ENCODE data around the gene SOWAHA.

The SOWAHA gene

DNA sequence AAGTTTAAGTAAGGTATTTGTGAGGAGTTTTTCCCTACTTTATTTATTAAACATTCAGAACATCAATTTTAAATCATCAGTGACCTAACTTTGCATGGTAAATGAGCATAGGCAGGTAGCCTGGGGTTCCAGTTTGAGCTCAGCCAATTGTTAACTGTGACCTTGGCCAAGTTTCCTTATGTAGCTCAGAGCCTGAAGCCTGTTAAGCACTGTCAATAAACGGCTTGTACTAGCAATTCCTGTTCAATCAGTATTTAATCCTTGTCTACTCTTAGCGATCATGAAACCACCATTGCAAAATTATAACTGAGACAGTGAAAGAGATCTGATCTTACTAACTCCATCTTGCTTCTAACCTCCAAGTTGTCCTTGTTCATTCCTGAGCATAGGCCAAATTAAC lies 4.7 kb upstream of the SOWAHA start:
- ATAC-seq, result no peak
- DNase-seq, result no peak

DNA sequence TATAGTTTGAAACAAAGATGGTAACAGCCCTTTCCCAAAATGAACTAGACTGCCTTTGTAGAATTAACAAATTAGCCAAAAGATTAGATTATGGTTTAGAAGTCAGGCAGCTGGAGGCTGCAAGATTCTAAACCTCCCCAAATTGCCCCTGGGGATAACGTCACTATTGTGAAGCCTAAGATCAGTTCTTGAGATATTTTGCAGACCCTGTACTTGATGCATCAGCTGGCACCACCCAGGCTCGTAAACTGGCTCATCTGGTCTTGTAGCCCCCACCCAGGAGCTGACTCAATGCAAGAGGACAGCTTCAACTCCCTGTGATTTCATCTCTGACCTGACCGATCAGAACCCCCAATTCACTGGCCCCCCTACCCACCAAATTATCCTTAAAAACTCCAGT lies 4.2 kb upstream of the SOWAHA start:
- no peak for ATAC-seq

DNA sequence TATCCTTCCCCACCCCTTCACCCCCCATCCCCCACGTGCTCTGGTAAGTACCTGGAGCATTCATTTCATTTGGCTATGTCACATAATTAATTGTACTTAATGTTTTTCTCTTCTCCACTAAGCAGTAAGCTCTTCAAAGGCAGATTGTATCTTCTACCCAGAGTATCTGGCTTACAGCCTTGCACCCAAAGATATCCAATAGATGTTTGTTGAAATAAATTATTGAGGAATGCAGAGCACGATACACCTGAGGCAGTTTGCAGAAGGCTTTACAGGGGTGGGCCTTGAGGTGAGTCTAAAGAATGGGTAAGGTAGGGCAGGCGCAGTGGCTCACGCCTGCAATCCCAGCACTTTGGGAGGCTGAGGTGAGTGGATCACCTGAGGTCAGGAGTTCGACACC lies 2.5 kb upstream of the SOWAHA start:
- ATAC-seq, result no peak

More for the DNA sequence above, 4.2 kb upstream of the SOWAHA start:
- no peak for DNase-seq

DNA sequence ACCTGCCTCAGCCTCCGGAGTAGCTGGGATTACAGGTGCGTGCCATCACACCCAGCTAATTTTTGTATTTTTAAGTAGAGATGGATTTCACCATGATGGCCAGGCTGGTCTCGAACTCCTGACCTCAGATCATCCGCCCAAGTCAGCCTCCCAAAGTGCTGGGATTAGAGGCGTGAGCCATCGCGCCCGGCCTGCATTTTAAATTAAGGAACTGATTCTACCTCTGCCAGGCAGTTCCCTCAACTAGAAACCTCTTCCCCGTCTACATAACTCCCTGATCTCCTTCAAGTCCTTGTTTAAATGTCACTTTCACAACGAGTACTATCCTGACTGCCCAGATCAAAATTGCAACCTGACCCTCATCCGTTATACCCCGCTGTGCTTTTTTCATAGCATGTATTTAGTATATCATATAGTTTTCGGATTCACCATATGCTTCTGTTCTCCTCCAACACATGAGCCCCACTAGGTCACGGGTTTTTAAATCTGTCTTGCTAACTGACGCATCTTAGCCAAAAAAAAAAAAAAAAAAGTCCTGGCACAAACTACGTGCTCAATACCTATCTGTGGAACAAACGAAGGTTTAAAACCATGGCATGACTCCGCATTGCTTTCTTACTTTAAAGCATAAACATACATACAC lies 858 bp upstream of the SOWAHA start:
- no peak for ATAC-seq
- DNase-seq, result no peak

More for the DNA sequence above, 2.5 kb upstream of the SOWAHA start:
- no peak for DNase-seq

DNA sequence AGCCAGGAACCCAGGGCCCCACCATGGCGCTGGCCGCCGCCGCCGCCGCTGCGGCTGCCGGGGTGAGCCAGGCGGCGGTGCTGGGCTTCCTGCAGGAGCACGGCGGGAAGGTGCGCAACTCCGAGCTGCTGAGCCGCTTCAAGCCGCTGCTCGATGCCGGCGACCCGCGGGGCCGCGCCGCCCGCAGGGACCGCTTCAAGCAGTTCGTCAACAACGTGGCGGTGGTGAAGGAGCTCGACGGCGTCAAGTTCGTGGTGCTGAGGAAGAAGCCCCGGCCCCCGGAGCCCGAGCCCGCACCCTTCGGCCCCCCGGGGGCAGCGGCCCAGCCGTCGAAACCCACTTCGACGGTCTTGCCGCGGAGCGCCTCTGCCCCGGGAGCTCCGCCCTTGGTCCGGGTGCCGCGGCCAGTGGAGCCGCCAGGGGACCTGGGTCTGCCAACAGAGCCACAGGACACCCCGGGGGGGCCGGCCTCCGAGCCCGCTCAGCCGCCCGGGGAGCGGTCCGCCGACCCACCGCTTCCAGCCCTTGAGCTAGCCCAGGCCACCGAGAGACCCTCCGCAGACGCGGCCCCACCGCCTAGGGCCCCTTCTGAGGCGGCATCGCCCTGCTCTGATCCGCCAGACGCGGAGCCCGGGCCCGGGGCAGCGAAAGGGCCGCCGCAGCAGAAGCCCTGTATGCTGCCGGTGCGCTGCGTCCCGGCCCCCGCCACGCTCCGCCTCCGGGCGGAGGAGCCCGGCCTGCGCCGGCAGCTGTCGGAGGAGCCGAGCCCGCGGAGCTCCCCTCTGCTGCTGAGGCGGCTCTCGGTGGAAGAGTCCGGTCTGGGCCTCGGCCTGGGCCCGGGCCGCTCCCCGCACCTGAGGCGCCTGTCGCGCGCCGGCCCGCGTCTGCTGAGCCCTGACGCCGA lies 749 bp downstream of the SOWAHA start:
- ATAC-seq, result peak; percentile 55
- no peak for DNase-seq

DNA sequence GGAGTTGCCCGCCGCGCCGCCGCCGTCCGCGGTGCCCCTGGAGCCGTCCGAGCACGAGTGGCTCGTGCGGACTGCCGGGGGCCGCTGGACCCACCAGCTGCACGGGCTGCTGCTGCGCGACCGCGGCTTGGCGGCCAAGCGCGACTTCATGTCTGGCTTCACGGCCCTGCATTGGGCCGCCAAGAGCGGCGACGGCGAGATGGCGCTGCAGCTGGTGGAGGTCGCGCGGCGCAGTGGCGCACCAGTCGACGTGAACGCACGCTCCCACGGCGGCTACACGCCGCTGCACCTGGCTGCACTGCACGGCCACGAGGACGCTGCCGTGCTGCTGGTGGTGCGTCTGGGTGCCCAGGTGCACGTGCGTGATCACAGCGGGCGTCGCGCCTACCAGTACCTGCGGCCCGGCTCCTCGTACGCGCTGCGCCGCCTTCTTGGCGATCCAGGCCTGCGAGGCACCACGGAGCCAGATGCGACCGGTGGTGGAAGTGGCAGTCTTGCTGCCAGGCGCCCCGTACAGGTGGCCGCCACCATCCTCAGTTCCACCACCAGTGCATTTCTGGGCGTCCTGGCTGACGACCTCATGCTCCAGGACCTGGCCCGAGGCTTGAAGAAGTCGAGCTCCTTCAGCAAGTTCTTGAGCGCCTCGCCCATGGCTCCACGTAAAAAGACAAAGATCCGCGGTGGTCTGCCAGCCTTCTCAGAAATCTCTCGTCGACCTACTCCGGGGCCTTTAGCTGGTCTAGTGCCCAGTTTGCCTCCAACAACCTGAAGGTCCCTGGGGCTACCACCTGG lies 1.6 kb downstream of the SOWAHA start:
- ATAC-seq, result no peak
- DNase-seq, result no peak

DNA sequence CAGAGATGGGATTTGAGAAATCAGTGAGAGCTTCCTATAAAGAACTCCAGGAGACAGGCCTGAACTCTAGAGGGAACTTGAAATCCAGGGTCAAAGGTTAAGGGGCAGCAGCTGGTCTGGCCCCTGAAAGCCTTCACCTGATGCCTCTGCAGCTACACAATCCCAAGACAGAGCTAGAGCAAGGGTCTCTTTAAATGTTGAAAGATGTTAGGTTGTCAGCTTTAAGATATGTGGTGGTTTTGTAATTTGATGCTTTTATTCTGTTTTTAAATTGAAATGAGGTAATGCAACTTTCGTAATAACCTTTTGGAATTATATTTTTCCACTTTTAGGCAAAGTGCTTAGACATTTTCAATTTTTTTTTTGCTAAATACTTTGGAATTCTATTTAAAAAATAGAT lies 2.4 kb downstream of the SOWAHA start:
- DNase-seq (no peak), ATAC-seq (no peak)

DNA sequence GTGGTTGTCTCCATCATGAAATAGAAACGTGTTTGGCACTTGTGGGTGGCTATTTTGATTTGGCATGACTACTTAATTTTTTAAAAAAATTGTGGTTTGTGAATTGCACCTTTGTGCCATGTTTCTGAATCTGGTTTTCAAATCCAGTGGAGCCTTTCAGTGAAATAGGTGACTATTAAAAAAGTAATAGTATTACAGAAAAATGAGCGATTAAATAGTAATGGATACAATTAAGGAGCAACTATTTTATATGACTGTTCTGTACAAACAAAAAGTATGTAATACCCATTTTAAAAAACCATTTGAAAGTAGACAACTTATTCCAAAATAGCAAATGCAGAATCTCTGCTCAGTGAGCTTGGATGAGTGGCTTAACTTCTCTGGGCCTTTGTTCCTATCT lies 3.0 kb downstream of the SOWAHA start:
- ATAC-seq (no peak), DNase-seq (no peak)

DNA sequence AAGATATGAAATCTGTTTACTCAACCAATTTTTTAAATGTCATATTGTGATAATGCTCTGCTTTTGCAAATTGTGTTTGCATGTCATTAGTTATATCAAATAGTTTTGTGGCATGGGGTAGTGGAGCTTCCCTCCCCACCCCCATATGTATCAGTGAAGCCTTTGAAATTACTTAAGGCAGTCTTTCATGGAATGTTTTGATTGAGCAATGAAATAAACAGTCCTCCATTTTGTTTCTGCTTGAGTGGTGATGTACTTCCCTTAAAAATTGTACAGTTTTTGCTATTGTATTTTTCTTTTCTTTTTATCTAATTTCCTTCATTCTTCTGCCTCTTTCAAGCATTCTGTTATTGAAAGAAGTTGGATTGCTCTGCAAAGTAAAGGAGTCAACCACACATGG lies 3.5 kb downstream of the SOWAHA start:
- ATAC-seq (no peak), DNase-seq (no peak)

DNA sequence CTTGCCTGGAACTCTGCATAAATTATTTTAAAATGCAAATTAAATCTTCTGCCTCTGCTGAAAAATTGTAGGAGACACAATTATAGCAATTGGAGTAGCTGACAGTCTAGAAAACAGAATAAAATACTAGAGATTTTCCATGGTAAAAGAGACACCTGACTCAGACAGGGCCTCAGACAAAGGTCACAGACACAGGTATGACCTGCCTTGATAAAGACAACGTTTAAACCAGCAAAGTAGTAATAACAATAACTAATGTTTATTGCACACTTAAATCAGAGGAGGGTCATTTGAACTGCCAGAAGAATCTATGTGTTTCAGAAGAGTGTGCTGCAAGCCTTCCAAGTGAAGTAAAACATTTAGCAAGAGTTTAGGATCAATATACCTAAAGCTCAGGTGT lies 3.9 kb downstream of the SOWAHA start:
- DNase-seq (no peak), ATAC-seq (no peak)

DNA sequence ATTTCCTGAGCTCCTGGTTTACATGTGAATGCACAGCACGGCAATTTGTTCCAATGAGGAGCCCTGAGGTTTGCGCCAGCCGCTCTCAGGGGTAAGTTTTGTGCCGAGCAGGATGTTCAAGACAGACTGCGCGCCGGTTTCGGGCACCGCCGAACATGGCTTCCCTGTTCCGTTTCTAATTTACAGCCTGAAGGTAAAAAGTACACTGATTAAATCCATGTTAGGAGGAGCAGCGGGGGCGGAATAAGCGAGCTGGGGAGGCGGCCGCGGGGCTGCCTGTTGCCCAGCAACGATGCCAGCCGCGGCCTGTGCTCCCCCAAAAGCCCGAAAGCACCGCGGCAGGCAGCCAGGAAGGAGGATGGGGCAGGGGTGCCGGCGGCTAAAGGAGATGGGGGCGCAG lies 6.4 kb downstream of the SOWAHA start:
- DNase-seq, result no peak
- no peak for ATAC-seq

DNA sequence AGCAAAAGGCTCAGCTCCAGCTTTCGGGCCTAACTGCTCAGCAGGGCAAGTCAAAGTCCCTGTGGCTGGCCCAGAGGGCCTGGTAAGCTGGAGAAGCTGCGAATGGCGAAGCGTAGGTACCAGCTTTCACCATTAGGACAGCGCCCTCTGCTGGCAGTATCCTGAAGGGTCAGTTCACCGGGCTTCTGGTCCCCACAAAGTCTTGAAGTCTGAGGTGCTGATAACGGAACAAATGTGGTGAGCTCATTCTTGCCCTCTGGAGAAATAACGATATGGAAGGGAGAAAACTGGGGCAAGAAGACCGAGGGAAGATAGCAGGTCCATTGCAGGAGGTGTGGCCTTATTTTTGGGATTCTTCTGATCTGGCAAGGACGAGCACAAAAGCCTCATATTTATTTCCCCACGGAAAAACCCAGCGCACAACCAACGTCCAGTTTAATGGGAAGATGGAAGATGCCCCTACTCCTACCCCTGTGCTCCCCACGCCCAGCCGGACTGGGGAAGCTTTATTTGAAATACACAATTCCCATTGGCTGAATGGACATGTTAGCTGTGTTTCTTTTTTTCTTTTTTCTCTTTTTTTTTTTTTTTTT lies 7.2 kb downstream of the SOWAHA start:
- DNase-seq, result peak; percentile 95
- peak; percentile 88 for ATAC-seq

DNA sequence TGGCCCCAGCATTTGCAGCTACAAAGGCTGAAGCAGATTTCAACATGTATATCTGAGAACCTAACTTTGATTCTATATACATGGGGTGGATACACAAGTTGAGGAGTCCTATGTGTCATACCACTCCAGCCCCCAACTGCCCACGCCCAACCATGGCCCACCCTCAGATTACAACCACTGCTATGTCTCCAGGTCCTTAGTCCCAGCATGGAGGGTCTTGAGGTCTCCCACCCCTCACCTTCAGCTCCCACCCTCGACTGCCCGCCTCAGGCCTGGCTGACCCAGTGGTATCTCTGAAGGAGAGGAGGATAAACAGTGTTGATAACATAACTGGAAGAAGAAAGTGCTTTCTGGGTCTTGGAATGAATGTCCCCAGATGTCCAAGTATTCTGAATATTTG lies 8.2 kb downstream of the SOWAHA start:
- ATAC-seq (no peak), DNase-seq (no peak)

DNA sequence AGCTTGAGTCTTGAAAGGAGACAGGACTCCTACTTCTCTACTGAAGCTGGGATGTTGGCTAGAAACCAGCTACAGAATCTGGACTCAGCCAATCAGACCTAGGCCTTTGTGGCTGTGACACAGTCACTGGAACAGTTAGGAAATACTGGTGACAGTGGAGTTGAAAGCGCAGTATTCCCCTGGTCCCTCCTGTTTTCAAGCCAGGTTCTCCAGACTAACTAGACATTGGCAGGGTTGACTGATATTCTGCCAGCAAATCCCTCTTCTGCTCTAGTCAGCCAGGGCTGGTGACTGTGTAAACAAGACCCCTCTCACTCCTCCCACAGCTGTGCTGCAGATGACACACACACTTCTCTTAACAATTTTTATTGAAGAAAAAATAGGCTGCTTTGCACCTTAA lies 8.7 kb downstream of the SOWAHA start:
- ATAC-seq (no peak), DNase-seq (no peak)

DNA sequence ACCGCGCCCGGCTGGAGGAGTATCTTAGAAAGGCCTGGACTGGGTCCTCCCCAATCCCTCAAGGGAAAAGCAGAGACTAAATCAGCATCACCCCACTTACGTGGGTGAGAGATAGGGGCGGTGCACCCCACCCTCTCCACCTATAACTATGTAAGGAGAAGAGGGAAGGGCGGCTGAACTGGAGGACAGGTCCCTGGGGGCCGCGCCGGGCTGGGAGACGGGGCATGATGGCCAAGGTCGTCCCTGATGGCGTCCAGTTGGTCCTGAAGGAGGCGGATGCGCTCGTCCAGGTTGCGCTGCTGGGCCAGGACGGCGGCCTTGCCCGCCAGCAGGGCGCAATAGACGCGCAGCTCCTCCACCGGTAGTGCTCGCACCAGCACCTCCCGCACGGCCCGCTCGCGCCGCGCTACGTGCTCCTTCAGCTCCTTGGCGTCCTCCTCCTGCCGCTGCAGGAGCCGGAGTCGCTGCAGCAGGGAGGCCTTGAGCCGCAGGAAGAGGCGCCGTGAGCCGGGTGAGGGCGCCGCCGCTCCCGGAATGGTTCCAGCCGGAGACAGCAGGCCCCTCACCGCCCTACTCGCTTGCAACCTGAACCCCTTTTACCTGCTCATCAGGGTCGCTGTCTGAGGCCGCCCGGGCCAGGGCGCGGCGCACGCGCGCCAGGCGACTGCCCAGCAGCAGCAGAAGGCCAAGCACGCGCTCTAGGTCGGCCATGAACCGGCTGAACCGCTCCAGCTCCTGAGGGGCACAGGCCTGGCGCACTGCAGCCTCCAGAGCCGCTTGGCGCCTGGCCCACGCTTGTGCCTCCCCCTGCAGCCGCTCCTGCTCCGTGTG lies 9.8 kb downstream of the SOWAHA start:
- no peak for ATAC-seq
- no peak for DNase-seq

DNA sequence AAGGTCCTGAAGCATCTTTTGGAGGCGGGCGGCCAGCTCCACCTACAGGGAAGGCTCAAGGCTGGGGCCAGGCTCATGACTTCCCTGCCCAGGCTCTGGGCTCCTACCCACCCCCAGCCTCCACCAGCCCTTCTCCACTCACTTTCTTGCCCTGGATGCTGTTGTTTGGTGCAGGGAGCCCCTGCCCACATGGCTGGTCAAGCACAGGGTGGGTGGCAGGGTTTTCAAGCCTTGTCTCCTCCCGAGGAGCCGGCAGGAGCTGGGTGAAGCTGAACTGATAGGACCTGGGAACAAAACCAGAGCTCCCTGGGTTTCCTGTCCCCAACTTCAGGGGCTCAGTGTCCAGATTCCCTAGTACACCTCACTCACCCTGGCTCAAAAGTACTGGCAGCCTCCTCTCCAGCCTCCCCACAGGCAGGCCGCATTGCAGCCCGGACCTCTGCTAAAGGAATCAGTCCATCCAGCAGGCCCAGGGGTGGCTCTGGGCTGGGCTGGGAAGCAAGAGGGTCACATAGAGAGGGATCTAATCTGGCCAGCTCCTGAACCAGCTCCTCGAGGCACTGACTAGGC lies 10.5 kb downstream of the SOWAHA start:
- ATAC-seq (no peak), DNase-seq (no peak)

DNA sequence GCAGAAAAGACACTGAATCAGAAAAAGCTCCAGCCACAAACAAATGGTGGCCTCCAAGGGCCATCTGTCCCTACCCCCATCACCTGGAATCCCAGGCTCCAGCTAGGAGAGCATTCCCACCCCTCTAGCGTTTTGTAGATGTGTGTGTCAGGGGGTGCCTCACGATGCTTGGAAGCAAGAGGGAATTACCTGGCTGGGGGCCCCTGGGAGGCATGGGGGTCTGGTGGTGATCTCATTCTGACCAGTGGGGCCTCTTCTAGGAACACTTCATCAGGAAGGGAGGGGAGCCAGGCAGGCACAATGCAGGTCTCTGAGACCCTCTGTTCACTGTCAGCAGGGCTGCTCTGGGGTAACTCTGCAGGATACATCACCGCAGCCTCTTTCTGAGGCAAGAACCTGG lies 11.3 kb downstream of the SOWAHA start:
- DNase-seq, result no peak
- ATAC-seq, result no peak

DNA sequence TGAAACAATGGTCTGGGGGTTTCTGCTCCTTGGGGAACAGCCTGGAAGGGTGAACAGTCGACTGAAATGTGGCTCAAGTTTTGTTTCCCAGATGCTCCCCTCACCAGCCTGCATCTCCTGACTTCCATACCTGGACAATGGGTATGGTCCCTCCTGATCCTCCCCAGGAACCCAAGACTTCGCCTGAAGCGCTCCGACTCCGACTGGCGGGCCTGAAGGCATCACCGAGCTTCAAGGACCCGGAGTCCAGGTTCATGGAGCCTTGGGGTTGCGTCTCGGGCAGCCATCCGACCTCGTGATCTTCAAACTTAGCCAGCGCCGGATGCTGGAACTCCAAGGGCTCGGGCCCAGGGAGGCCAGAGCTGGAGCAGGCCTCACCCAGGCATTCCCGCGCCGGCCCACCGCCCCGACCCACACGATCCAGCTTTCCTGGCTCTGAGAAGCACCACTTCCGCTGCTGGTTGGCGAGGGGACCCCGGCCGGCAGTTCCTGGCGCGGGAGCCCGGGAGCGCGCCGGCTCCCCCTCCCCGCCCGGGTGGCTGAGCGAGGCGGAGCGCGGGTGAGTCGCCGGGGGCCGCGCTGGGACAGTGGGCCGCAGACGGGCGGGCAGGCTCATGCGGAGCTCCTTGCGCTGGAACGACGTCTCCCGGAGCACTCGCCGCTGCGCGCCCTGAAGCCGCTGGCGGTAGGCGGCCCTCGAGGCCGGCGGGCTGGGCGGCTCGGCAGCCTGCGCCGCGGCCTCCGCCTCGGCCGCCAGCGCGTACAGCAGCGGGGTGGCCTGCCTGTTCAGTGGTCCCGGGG lies 12.1 kb downstream of the SOWAHA start:
- no peak for ATAC-seq
- DNase-seq, result no peak

DNA sequence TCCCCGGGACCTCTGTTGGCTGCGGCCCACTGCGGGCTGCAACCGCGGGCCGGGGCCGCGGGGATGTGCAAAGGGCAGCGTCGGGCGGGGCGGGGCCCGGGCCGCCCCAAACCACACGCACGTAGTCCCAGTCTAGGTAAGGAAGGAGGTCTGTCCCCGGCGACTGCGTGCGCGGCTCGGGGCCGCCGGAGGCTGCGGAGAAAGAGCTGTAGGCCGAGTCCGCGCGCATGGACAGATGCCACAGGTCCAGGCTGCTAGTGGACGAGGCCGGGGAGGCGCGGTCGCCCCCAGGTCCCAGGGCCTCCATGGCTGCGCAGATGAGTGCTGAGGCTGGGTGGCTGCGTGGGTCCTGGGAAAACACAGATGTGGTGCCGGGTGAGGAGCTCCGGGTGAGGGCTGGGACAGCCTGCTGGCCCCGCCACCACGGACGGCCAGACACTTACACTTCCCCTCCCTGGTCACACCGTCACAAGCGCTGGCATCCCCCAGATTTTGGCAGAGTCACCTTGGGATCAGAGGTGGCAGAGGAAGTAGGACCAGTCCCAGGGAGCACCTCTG lies 12.8 kb downstream of the SOWAHA start:
- no peak for DNase-seq
- ATAC-seq, result peak; percentile 20

DNA sequence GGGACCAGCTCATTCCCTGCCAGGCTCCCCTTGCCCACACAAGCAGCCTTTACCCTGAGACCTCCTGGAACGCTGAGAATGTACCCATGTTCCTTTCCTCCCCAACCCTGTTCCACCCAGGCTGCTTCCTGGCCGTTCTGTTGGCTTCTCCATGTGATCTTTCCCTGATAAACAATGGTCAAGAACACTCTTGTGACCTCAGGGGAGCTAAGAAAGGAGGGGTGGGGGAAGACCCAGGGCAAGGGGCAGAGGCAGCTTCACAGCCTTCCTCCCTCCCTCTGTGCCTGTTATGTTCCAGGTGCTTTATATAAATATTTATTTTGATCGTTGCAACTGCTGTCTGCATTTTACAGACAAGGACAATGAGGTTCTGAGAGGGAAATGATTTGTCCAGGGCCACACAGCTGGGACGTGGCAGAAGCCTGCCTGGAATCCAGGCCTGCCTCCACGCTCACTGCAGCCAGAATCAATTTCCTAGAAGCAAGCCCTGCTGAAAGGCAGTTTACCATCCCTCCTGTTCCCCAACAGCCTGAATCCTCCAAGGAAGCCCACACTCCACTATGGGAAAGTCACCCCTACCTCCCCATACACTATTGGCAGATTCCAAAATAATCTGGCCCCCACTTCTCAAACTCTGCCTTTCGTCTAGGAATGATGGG lies 13.5 kb downstream of the SOWAHA start:
- no peak for ATAC-seq
- DNase-seq, result no peak

Measured in stimulated activated naive CD8-positive, alpha-beta T cell treated with anti-CD3 and anti-CD28 coated beads, Interleukin-15, Interleukin-2, amounts not matched to agents 100 U/mL and 50 U/mL, for 24 hours (primary cell).